KOPT-K1 (cell line): ENCODE data around the gene BMP6.

ENCODE experiments used
- H3K27ac ChIP-seq: fragments of 200-600 bp; sonication (generic); 2 replicates; pipeline ENCODE4 v1.5.1; 2016; ENCODE audit warnings: antibody characterized with exemption, mild to moderate bottlenecking, low read depth, low read length; ENCODE audit not compliant: poor library complexity, severe bottlenecking
- H3K36me3 ChIP-seq: fragments of 200-600 bp; sonication (generic); 2 replicates; pipeline ENCODE4 v1.5.1; 2017; ENCODE audit warnings: antibody characterized with exemption, mild to moderate bottlenecking, low read length, moderate library complexity; ENCODE audit not compliant: insufficient read depth
- H3K9me3 ChIP-seq: fragments of 200-600 bp; sonication (generic); 2 replicates; pipeline ENCODE4 v1.5.1; 2017; ENCODE audit warnings: antibody characterized with exemption, low read length, mild to moderate bottlenecking; ENCODE audit not compliant: insufficient read depth, poor library complexity, severe bottlenecking

BMP6 gene

GRCh38 chr6:7833751-7834070 is 107.8 kb downstream of the BMP6 start:
- peaks cover 9% of the 10 kb centered on the region for H3K9me3 ChIP-seq
- H3K36me3 ChIP-seq: no peaks in the 10 kb centered on the region
- H3K27ac ChIP-seq: no peak overlapping the region

- H3K9me3 ChIP-seq: no peaks in the 10 kb centered on the region
- H3K36me3 ChIP-seq: no peaks in the 10 kb centered on the region
These were observed 110.6 kb downstream of the BMP6 start for GRCh38 chr6:7836371-7837026.

GRCh38 chr6:7841781-7842468 is 116.0 kb downstream of the BMP6 start:
- no peaks in the 10 kb centered on the region for H3K9me3 ChIP-seq
- H3K27ac ChIP-seq: no peak overlapping the region
- H3K36me3 ChIP-seq: no peaks in the 10 kb centered on the region

More at GRCh38 chr6:7836371-7837026, 110.6 kb downstream of the BMP6 start:
- H3K27ac ChIP-seq: no peak overlapping the region

- H3K36me3 ChIP-seq: no peaks in the 10 kb centered on the region
- H3K9me3 ChIP-seq: peaks cover 10% of the 10 kb centered on the region
- H3K27ac ChIP-seq: no peak overlapping the region
These were observed 121.3 kb downstream of the BMP6 start for GRCh38 chr6:7846966-7847818.

GRCh38 chr6:7848229-7848628 is 122.3 kb downstream of the BMP6 start:
- peaks cover 11% of the 10 kb centered on the region for H3K9me3 ChIP-seq
- H3K27ac ChIP-seq: no peak overlapping the region
- H3K36me3 ChIP-seq: no peaks in the 10 kb centered on the region

- peaks cover 11% of the 10 kb centered on the region for H3K9me3 ChIP-seq
- H3K36me3 ChIP-seq: no peaks in the 10 kb centered on the region
- no peak overlapping the region for H3K27ac ChIP-seq
These were observed 125.9 kb downstream of the BMP6 start for GRCh38 chr6:7851780-7852179.

- Histone ChIP-seq H3K27ac (no peak overlapping the region), H3K36me3 (no peaks in the 10 kb centered on the region), H3K9me3 (no peaks in the 10 kb centered on the region)
These were observed 133.7 kb downstream of the BMP6 start for GRCh38 chr6:7859591-7859990.

GRCh38 chr6:7865781-7866180 is 139.9 kb downstream of the BMP6 start:
- Histone ChIP-seq H3K36me3 (no peaks in the 10 kb centered on the region), H3K9me3 (no peaks in the 10 kb centered on the region), H3K27ac (no peak overlapping the region)

GRCh38 chr6:7866526-7866925 is 140.6 kb downstream of the BMP6 start:
- Histone ChIP-seq H3K36me3 (no peaks in the 10 kb centered on the region), H3K27ac (no peak overlapping the region), H3K9me3 (no peaks in the 10 kb centered on the region)

- Histone ChIP-seq H3K9me3 (peaks cover 17% of the 10 kb centered on the region), H3K36me3 (no peaks in the 10 kb centered on the region), H3K27ac (no peak overlapping the region)
These were observed 143.0 kb downstream of the BMP6 start for GRCh38 chr6:7868926-7869325.

GRCh38 chr6:7878401-7878964 is 152.6 kb downstream of the BMP6 start:
- Histone ChIP-seq H3K36me3 (peaks cover 46% of the 10 kb centered on the region), H3K9me3 (peaks cover 8% of the 10 kb centered on the region), H3K27ac (no peak overlapping the region)

- Histone ChIP-seq H3K9me3 (peaks cover 2% of the 10 kb centered on the region), H3K27ac (no peak overlapping the region), H3K36me3 (peaks cover 52% of the 10 kb centered on the region)
These were observed 153.1 kb downstream of the BMP6 start for GRCh38 chr6:7879043-7879442.

- H3K36me3 ChIP-seq: peaks cover 57% of the 10 kb centered on the region
- H3K27ac ChIP-seq: no peak overlapping the region
- no peaks in the 10 kb centered on the region for H3K9me3 ChIP-seq
These were observed 153.7 kb downstream of the BMP6 start for GRCh38 chr6:7879579-7879978.

GRCh38 chr6:7879980-7880717 is 154.2 kb downstream of the BMP6 start:
- Histone ChIP-seq H3K9me3 (no peaks in the 10 kb centered on the region), H3K27ac (no peak overlapping the region), H3K36me3 (peaks cover 63% of the 10 kb centered on the region)

GRCh38 chr6:7880718-7881107 is 154.8 kb downstream of the BMP6 start:
- H3K36me3 ChIP-seq: peaks cover 68% of the 10 kb centered on the region
- no peaks in the 10 kb centered on the region for H3K9me3 ChIP-seq
- no peak overlapping the region for H3K27ac ChIP-seq
